Measurements from ENCODE around the gene SNX5. TPM values are rescaled to one million over a fixed set of nuclear protein-coding genes. Genes with fewer than 3 reads are reported as not detected.
A peak's percentile ranks its signal among the peaks of the same experiment; 100 is the strongest.

SNX5 gene
- total and polyA plus RNA-seq, 2 of the 13 experiments (the other 11 are each of a cell fraction or from before 2014, with no cell fraction given): 664 to 1,040 TPM

GRCh38 chr20:17896771-17897369 lies 71.7 kb downstream of the SNX5 start (continued):
- TF ChIP-seq SMARCE1 (IDR thresholded peaks at IDR 0.05; ENCODE audit: borderline replicate concordance) (no peak), MIER2 (CRISPR knock-in tag; IDR thresholded peaks at IDR 0.05) (peak; percentile 77; the same call in 1 of the 2 replicates), ZNF720 (CRISPR knock-in tag; IDR thresholded peaks at IDR 0.05) (no peak), ARNT (IDR thresholded peaks at IDR 0.05) (no peak), IKZF5 (CRISPR knock-in tag; IDR thresholded peaks at IDR 0.05) (peak; percentile 100), ZNF75D (CRISPR knock-in tag; IDR thresholded peaks at IDR 0.05; ENCODE audit: borderline replicate concordance) (no peak), MBD4 (IDR thresholded peaks at IDR 0.05; ENCODE audit: borderline replicate concordance, low read length) (peak; percentile 92), SIX1 (CRISPR knock-in tag; IDR thresholded peaks at IDR 0.05; ENCODE audit: borderline replicate concordance) (peak; percentile 57; the same call in 1 of the 2 replicates), CEBPG (CRISPR knock-in tag; IDR thresholded peaks at IDR 0.05) (peak; percentile 77), TGIF2 (CRISPR knock-in tag; IDR thresholded peaks at IDR 0.05) (peak; percentile 90), CERS6 (CRISPR knock-in tag; IDR thresholded peaks at IDR 0.05) (no peak), NAIF1 (CRISPR knock-in tag; IDR thresholded peaks at IDR 0.05; ENCODE audit: borderline replicate concordance) (peak; percentile 68; the same call in 1 of the 2 replicates), MLX (CRISPR knock-in tag; IDR thresholded peaks at IDR 0.05) (0 out of 2 replicates have a peak, but pooled peaks have one; percentile 23), MEIS1 (CRISPR knock-in tag; IDR thresholded peaks at IDR 0.05; ENCODE audit: borderline replicate concordance) (peak; percentile 95), MED8 (CRISPR knock-in tag; IDR thresholded peaks at IDR 0.05; ENCODE audit: insufficient replicate concordance) (no peak), HDAC1 (CRISPR knock-in tag; IDR thresholded peaks at IDR 0.05) (peak; percentile 93; the same call in 1 of the 2 replicates)
- TF ChIP-seq, protein P1, sequence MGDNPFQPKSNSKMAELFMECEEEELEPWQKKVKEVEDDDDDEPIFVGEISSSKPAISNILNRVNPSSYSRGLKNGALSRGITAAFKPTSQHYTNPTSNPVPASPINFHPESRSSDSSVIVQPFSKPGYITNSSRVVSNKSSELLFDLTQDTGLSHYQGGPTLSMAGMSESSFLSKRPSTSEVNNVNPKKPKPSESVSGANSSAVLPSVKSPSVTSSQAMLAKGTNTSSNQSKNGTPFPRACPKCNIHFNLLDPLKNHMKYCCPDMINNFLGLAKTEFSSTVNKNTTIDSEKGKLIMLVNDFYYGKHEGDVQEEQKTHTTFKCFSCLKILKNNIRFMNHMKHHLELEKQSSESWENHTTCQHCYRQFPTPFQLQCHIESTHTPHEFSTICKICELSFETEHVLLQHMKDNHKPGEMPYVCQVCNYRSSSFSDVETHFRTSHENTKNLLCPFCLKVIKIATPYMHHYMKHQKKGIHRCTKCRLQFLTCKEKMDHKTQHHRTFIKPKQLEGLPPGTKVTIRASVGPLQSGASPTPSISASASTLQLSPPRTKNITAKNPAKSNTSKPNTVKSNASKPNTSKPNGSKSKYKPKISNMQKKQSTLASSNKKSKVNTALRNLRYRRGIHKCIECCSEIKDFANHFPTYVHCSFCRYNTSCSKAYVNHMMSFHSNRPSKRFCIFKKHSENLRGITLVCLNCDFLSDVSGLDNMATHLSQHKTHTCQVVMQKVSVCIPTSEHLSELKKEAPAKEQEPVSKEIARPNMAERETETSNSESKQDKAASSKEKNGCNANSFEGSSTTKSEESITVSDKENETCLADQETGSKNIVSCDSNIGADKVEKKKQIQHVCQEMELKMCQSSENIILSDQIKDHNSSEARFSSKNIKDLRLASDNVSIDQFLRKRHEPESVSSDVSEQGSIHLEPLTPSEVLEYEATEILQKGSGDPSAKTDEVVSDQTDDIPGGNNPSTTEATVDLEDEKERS (CRISPR knock-in tag; IDR thresholded peaks at IDR 0.05): peak; percentile 92; the same call in 1 of the 2 replicates
- TF ChIP-seq, protein P2, sequence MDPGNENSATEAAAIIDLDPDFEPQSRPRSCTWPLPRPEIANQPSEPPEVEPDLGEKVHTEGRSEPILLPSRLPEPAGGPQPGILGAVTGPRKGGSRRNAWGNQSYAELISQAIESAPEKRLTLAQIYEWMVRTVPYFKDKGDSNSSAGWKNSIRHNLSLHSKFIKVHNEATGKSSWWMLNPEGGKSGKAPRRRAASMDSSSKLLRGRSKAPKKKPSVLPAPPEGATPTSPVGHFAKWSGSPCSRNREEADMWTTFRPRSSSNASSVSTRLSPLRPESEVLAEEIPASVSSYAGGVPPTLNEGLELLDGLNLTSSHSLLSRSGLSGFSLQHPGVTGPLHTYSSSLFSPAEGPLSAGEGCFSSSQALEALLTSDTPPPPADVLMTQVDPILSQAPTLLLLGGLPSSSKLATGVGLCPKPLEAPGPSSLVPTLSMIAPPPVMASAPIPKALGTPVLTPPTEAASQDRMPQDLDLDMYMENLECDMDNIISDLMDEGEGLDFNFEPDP (CRISPR knock-in tag; conservative IDR thresholded peaks at IDR 0.05): no peak
- TF ChIP-seq, protein P3, sequence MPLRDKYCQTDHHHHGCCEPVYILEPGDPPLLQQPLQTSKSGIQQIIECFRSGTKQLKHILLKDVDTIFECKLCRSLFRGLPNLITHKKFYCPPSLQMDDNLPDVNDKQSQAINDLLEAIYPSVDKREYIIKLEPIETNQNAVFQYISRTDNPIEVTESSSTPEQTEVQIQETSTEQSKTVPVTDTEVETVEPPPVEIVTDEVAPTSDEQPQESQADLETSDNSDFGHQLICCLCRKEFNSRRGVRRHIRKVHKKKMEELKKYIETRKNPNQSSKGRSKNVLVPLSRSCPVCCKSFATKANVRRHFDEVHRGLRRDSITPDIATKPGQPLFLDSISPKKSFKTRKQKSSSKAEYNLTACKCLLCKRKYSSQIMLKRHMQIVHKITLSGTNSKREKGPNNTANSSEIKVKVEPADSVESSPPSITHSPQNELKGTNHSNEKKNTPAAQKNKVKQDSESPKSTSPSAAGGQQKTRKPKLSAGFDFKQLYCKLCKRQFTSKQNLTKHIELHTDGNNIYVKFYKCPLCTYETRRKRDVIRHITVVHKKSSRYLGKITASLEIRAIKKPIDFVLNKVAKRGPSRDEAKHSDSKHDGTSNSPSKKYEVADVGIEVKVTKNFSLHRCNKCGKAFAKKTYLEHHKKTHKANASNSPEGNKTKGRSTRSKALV (CRISPR knock-in tag; IDR thresholded peaks at IDR 0.05): 0 out of 2 replicates have a peak, but pooled peaks have one; percentile 72
- TF ChIP-seq, protein P4, sequence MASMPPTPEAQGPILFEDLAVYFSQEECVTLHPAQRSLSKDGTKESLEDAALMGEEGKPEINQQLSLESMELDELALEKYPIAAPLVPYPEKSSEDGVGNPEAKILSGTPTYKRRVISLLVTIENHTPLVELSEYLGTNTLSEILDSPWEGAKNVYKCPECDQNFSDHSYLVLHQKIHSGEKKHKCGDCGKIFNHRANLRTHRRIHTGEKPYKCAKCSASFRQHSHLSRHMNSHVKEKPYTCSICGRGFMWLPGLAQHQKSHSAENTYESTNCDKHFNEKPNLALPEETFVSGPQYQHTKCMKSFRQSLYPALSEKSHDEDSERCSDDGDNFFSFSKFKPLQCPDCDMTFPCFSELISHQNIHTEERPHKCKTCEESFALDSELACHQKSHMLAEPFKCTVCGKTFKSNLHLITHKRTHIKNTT (CRISPR knock-in tag; IDR thresholded peaks at IDR 0.05): no peak
